ENCODE results near the gene GTF3C1. TPM values are rescaled to one million over a fixed set of nuclear protein-coding genes. Genes with fewer than 3 reads are reported as not detected.

The GTF3C1 gene
- total RNA-seq, 2 experiments from 2014 or later = 48.8 to 50.7 TPM

- Mint-ChIP-seq H3K4me3 (no peak overlapping the region), H3K36me3 (ENCODE audit: low read depth) (no peaks in the 10 kb centered on the region), H3K27me3 (no peaks in the 10 kb centered on the region), H3K4me1 (no peaks in the 10 kb centered on the region), H3K9me3 (ENCODE audit: low read depth) (no peaks in the 10 kb centered on the region), H3K27ac (no peak overlapping the region)
- CTCF ChIA-PET = interaction anchor here (0.8 kb wide), 1 partner anchor 19 kb away, joined by 3 read pairs; no protein-coding TSS in a partner anchor
- ATAC-seq (no peak), DNase-seq (no peak)
- intact Hi-C loops (cut with DNase I, micrococcal nuclease) = loop anchor here in 1 of 2 experiments (10.0 kb wide), 1 partner anchor 996 kb away; the partner anchor contains the start of gene SGF29
- POLR2A ChIA-PET = no interaction called here
These were observed 8.7 kb upstream of the GTF3C1 start for GRCh38 chr16:27558434-27558833.

GRCh38 chr16:27556471-27556870, 6.8 kb upstream of the GTF3C1 start:
- intact Hi-C loops (cut with DNase I, micrococcal nuclease) = loop anchor here in 1 of 2 experiments (10.0 kb wide), 1 partner anchor 998 kb away; the partner anchor contains the start of gene SGF29
- CTCF ChIA-PET = interaction anchor here (0.7 kb wide), 1 partner anchor 406 kb away, joined by 3 read pairs; no protein-coding TSS in a partner anchor
- DNase-seq (no peak), ATAC-seq (no peak)
- no peaks in the 10 kb centered on the region for H3K4me1 Mint-ChIP-seq
- H3K27me3 Mint-ChIP-seq = no peaks in the 10 kb centered on the region
- no peaks in the 10 kb centered on the region for H3K36me3 Mint-ChIP-seq (ENCODE audit: low read depth)
- no peak overlapping the region for H3K4me3 Mint-ChIP-seq
- H3K27ac Mint-ChIP-seq = no peak overlapping the region
- no peaks in the 10 kb centered on the region for H3K9me3 Mint-ChIP-seq (ENCODE audit: low read depth)
- POLR2A ChIA-PET = interaction anchor here (0.6 kb wide), 1 partner anchor 11 kb away, joined by 3 read pairs; no protein-coding TSS in a partner anchor

GRCh38 chr16:27551036-27551435, 1.3 kb upstream of the GTF3C1 start:
- no peak for ATAC-seq
- Mint-ChIP-seq H3K36me3 (ENCODE audit: low read depth) (peaks cover under 1% of the 10 kb centered on the region), H3K9me3 (ENCODE audit: low read depth) (no peaks in the 10 kb centered on the region), H3K4me3 (peak overlapping the region; percentile 94), H3K4me1 (peaks cover 35% of the 10 kb centered on the region), H3K27me3 (no peaks in the 10 kb centered on the region), H3K27ac (no peak overlapping the region)
- ChIA-PET POLR2A (no interaction called here), CTCF (interaction anchor here (1.1 to 1.6 kb wide), 3 partner anchors 11 to 21 kb away, joined by 3 to 4 read pairs (median 3); no protein-coding TSS in a partner anchor)
- DNase-seq = no peak
- intact Hi-C loops (cut with DNase I, micrococcal nuclease) = loop anchor here in 1 of 2 experiments (5.0 to 10.0 kb wide), 2 partner anchors 941 to 1004 kb away; partner anchors contain the start of genes APOBR, CLN3 and SGF29

GRCh38 chr16:27550582-27550920, 838 bp upstream of the GTF3C1 start:
- DNase-seq (no peak), ATAC-seq (no peak)
- ChIA-PET POLR2A (interaction anchor here (0.6 kb wide), 1 partner anchor 1474 kb away, joined by 4 read pairs; no protein-coding TSS in a partner anchor), CTCF (interaction anchor here (1.1 to 1.6 kb wide), 4 partner anchors 10 to 21 kb away, joined by 3 to 5 read pairs (median 4); no protein-coding TSS in a partner anchor)
- peaks cover 1% of the 10 kb centered on the region for H3K36me3 Mint-ChIP-seq (ENCODE audit: low read depth)
- peak overlapping the region; percentile 81 for H3K27ac Mint-ChIP-seq
- no peaks in the 10 kb centered on the region for H3K27me3 Mint-ChIP-seq
- peak overlapping the region; percentile 94 for H3K4me3 Mint-ChIP-seq
- intact Hi-C loops (cut with DNase I, micrococcal nuclease) = loop anchor here in 1 of 2 experiments (1.0 to 10.0 kb wide), 4 partner anchors 28 to 1004 kb away; partner anchors contain the start of genes APOBR, CLN3, KDM8 and SGF29
- peaks cover 35% of the 10 kb centered on the region for H3K4me1 Mint-ChIP-seq
- H3K9me3 Mint-ChIP-seq (ENCODE audit: low read depth) = no peaks in the 10 kb centered on the region

DNA sequence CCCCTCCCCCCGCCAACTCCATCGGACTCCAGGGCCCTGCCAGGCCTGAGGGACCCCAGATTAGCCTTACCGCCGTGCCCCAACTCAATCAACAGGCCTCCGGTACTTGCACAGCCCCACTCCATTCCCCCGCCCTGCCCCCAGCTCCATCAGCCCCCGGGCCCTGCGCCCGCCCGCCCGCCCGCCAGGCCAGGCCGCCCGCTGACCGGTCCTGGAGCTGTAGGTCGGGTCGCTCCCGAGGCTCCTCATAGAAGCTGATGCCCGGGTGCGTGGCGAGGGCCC, 308 bp downstream of the GTF3C1 start:
- intact Hi-C loops (cut with DNase I, micrococcal nuclease) = no loop called here
- ChIA-PET POLR2A (interaction anchor here (0.7 to 0.9 kb wide), 3 partner anchors 11 to 175 kb away, joined by 3 to 4 read pairs (median 3); no protein-coding TSS in a partner anchor), CTCF (interaction anchor here (0.6 to 1.6 kb wide), 7 partner anchors 9 to 724 kb away, joined by 3 to 5 read pairs (median 4); no protein-coding TSS in a partner anchor)
- Mint-ChIP-seq H3K27me3 (no peaks in the 10 kb centered on the region), H3K4me3 (peak overlapping the region; percentile 94), H3K9me3 (ENCODE audit: low read depth) (no peaks in the 10 kb centered on the region), H3K27ac (peak overlapping the region; percentile 52), H3K4me1 (peaks cover 35% of the 10 kb centered on the region), H3K36me3 (ENCODE audit: low read depth) (peaks cover 8% of the 10 kb centered on the region)
- DNase-seq = no peak
- peak; percentile 27 for ATAC-seq

DNA sequence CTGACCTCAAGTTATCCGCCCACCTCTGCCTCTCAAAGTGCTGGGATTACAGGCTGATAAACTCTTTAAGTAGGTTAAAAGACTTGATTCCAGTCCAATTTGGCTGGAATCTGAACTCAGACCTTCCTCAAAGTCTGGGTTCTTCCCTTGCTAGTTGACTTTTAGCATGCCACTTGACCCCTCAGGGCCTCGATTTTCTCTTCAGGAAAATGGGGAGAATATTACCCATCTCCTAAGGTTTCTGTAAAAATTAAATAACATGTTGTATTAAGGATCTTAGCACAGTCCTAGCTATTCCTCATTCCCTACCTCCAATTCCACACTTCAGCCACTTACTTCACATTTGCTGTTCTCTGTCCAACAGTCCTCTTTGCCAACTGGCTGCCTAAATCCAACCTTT, 1.9 kb downstream of the GTF3C1 start:
- Mint-ChIP-seq H3K4me1 (peaks cover 35% of the 10 kb centered on the region), H3K36me3 (ENCODE audit: low read depth) (peaks cover 17% of the 10 kb centered on the region), H3K27ac (no peak overlapping the region), H3K27me3 (no peaks in the 10 kb centered on the region), H3K9me3 (ENCODE audit: low read depth) (no peaks in the 10 kb centered on the region), H3K4me3 (no peak overlapping the region)
- no peak for ATAC-seq
- intact Hi-C loops (cut with DNase I, micrococcal nuclease) = no loop called here
- ChIA-PET POLR2A (no interaction called here), CTCF (no interaction called here)
- no peak for DNase-seq

DNA sequence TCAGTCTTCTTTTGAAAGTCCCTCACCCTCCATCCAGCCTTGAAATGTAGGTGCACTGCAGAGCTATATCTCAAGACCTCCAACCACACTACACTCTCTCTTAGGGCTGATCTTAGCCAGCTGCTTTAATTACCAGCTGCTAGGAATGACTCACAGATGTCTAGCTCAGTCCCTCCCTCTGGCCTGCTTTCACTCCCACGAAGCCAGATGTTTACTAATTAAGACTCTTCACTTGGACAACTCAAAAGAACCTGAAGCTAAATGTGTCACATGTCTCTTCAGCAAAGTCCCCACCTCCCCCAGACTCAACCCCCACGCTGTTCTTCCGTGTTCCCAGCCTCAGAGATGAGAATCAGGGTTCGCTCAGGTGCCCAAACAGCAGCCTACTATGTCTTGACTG, 2.6 kb downstream of the GTF3C1 start:
- peaks cover 35% of the 10 kb centered on the region for H3K4me1 Mint-ChIP-seq
- CTCF ChIA-PET = no interaction called here
- DNase-seq = peak; percentile 24
- POLR2A ChIA-PET = no interaction called here
- H3K27me3 Mint-ChIP-seq = no peaks in the 10 kb centered on the region
- no peaks in the 10 kb centered on the region for H3K9me3 Mint-ChIP-seq (ENCODE audit: low read depth)
- peaks cover 20% of the 10 kb centered on the region for H3K36me3 Mint-ChIP-seq (ENCODE audit: low read depth)
- ATAC-seq = no peak
- intact Hi-C loops (cut with DNase I, micrococcal nuclease) = no loop called here
- H3K4me3 Mint-ChIP-seq = no peak overlapping the region
- peak overlapping the region; percentile 2 for H3K27ac Mint-ChIP-seq

DNA sequence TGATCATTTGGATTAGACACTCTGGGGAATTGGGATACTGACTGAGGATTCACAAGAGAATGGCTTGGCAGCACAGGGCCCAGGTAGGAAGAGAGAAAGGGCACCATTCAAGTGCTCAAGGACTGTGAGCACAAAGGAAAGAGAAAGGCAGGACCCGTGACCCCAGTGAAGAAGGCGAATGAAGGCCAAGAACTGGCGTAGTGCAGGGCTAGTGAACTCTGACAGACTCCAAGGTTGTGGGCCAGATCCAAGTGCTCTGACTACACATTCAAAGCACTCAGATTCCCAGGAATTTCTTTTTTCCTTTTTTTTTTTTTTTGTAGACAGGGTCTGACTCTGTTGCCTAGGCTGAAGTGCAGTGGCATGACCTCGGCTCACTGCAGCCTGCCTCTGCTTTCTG, 5.0 kb downstream of the GTF3C1 start:
- intact Hi-C loops (cut with DNase I, micrococcal nuclease) = no loop called here
- no peak overlapping the region for H3K27ac Mint-ChIP-seq
- peaks cover 38% of the 10 kb centered on the region for H3K36me3 Mint-ChIP-seq (ENCODE audit: low read depth)

GRCh38 chr16:27543801-27544200, 5.9 kb downstream of the GTF3C1 start:
- POLR2A ChIA-PET = no interaction called here
- Mint-ChIP-seq H3K4me3 (no peak overlapping the region), H3K9me3 (ENCODE audit: low read depth) (no peaks in the 10 kb centered on the region), H3K27me3 (no peaks in the 10 kb centered on the region), H3K36me3 (ENCODE audit: low read depth) (peaks cover 44% of the 10 kb centered on the region), H3K4me1 (peaks cover 19% of the 10 kb centered on the region), H3K27ac (no peak overlapping the region)
- CTCF ChIA-PET = no interaction called here
- DNase-seq = no peak
- intact Hi-C loops (cut with DNase I, micrococcal nuclease) = no loop called here
- no peak for ATAC-seq

More for the DNA sequence above, 5.0 kb downstream of the GTF3C1 start:
- ChIA-PET CTCF (no interaction called here), POLR2A (no interaction called here)
- ATAC-seq = no peak
- DNase-seq = no peak
- Mint-ChIP-seq H3K9me3 (ENCODE audit: low read depth) (no peaks in the 10 kb centered on the region), H3K4me1 (peaks cover 24% of the 10 kb centered on the region), H3K27me3 (no peaks in the 10 kb centered on the region), H3K4me3 (no peak overlapping the region)

- H3K27me3 Mint-ChIP-seq = no peaks in the 10 kb centered on the region
- H3K36me3 Mint-ChIP-seq (ENCODE audit: low read depth) = peaks cover 63% of the 10 kb centered on the region
- ChIA-PET POLR2A (no interaction called here), CTCF (interaction anchor here (0.8 kb wide), 1 partner anchor 20 kb away, joined by 3 read pairs; no protein-coding TSS in a partner anchor)
- ATAC-seq = no peak
- H3K4me3 Mint-ChIP-seq = no peak overlapping the region
- intact Hi-C loops (cut with DNase I, micrococcal nuclease) = no loop called here
- H3K9me3 Mint-ChIP-seq (ENCODE audit: low read depth) = no peaks in the 10 kb centered on the region
- no peak for DNase-seq
- H3K27ac Mint-ChIP-seq = no peak overlapping the region
- no peaks in the 10 kb centered on the region for H3K4me1 Mint-ChIP-seq
These were observed 10.1 kb downstream of the GTF3C1 start for GRCh38 chr16:27539636-27540035.

GRCh38 chr16:27539120-27539519, 10.6 kb downstream of the GTF3C1 start:
- Mint-ChIP-seq H3K9me3 (ENCODE audit: low read depth) (no peaks in the 10 kb centered on the region), H3K27me3 (no peaks in the 10 kb centered on the region), H3K36me3 (ENCODE audit: low read depth) (peaks cover 60% of the 10 kb centered on the region), H3K4me3 (no peak overlapping the region), H3K4me1 (no peaks in the 10 kb centered on the region), H3K27ac (no peak overlapping the region)
- intact Hi-C loops (cut with DNase I, micrococcal nuclease) = no loop called here
- CTCF ChIA-PET = interaction anchor here (0.8 kb wide), 1 partner anchor 20 kb away, joined by 3 read pairs; no protein-coding TSS in a partner anchor
- DNase-seq (no peak), ATAC-seq (no peak)
- POLR2A ChIA-PET = no interaction called here

DNA sequence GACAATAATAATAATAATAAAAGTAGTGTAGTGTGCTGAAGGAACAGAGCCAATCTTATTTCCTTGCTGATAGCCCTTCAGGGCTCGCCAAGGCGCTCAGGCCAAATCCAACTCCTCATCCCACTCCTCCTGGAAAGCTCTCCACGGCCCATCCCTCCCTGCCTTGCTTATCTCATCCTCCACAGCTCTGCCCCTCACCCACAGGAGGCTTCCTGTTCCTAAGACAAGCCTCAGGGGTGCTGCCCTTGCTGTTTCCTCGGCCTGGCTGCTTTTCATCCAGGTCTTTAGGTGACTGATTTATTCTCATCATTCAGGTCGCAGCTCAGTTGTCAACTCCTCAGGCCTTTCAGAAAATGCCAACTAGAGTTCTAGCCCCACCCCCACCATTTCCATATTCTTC, 11.2 kb downstream of the GTF3C1 start:
- H3K36me3 Mint-ChIP-seq (ENCODE audit: low read depth) = peaks cover 59% of the 10 kb centered on the region
- no peaks in the 10 kb centered on the region for H3K27me3 Mint-ChIP-seq
- no peaks in the 10 kb centered on the region for H3K9me3 Mint-ChIP-seq (ENCODE audit: low read depth)
- no peak for DNase-seq
- H3K4me1 Mint-ChIP-seq = no peaks in the 10 kb centered on the region
- peak overlapping the region; percentile 26 for H3K27ac Mint-ChIP-seq
- no peak for ATAC-seq
- intact Hi-C loops (cut with DNase I, micrococcal nuclease) = no loop called here
- CTCF ChIA-PET = no interaction called here
- no peak overlapping the region for H3K4me3 Mint-ChIP-seq
- POLR2A ChIA-PET = no interaction called here
